Measurements from ENCODE around the gene TMEM247. TPM values are rescaled to one million over a fixed set of nuclear protein-coding genes. Genes with fewer than 3 reads are reported as not detected.

Gene TMEM247
- total RNA-seq, 1 donor from 2014 or later, result not detected

- DNase-seq (no peak), ATAC-seq (ENCODE audit: low read depth) (no peak)
- intact Hi-C loops (cut with micrococcal nuclease), result no loop called here
- Mint-ChIP-seq H3K27me3 (no peaks in the 10 kb centered on the region), H3K36me3 (ENCODE audit: low read depth) (no peaks in the 10 kb centered on the region), H3K4me1 (no peaks in the 10 kb centered on the region), H3K9me3 (no peaks in the 10 kb centered on the region), H3K4me3 (no peak overlapping the region), H3K27ac (no peak overlapping the region)
- TF ChIP-seq, protein P1, sequence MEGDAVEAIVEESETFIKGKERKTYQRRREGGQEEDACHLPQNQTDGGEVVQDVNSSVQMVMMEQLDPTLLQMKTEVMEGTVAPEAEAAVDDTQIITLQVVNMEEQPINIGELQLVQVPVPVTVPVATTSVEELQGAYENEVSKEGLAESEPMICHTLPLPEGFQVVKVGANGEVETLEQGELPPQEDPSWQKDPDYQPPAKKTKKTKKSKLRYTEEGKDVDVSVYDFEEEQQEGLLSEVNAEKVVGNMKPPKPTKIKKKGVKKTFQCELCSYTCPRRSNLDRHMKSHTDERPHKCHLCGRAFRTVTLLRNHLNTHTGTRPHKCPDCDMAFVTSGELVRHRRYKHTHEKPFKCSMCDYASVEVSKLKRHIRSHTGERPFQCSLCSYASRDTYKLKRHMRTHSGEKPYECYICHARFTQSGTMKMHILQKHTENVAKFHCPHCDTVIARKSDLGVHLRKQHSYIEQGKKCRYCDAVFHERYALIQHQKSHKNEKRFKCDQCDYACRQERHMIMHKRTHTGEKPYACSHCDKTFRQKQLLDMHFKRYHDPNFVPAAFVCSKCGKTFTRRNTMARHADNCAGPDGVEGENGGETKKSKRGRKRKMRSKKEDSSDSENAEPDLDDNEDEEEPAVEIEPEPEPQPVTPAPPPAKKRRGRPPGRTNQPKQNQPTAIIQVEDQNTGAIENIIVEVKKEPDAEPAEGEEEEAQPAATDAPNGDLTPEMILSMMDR (IDR thresholded peaks at IDR 0.05), result no peak
- ChIA-PET CTCF (no interaction called here), POLR2A (no interaction called here)
Measured at GRCh38 chr2:46508759-46509158, 29.4 kb downstream of the TMEM247 start.

DNA sequence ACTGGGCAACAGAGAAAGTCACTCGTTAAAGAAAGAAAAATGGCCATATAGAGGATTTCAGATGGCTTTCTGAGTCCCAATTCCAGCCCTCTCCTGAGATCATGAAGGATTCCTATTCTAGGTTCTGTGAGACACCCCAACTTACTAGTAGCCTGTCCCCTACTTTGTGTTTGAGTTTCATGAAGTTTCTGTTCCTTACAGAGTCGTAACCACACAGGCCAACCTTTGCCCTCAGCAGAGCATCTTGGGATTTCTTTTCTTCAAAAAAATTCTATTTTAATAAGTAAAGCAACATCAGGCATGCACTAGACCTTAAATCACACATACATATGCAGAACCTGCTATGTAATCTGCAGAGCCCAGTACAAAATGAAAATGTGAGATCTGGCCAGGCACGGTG lies 30.4 kb downstream of the TMEM247 start:
- H3K4me3 Mint-ChIP-seq, result no peak overlapping the region
- intact Hi-C loops (cut with micrococcal nuclease), result no loop called here
- TF ChIP-seq, protein P1 (IDR thresholded peaks at IDR 0.05), result no peak
- no peaks in the 10 kb centered on the region for H3K4me1 Mint-ChIP-seq
- H3K27ac Mint-ChIP-seq, result no peak overlapping the region
- H3K27me3 Mint-ChIP-seq, result no peaks in the 10 kb centered on the region
- peaks cover 6% of the 10 kb centered on the region for H3K9me3 Mint-ChIP-seq
- ChIA-PET POLR2A (no interaction called here), CTCF (no interaction called here)
- H3K36me3 Mint-ChIP-seq (ENCODE audit: low read depth), result peaks cover 5% of the 10 kb centered on the region
- no peak for DNase-seq
- ATAC-seq (ENCODE audit: low read depth), result no peak

- CTCF ChIA-PET, result no interaction called here
- H3K4me3 Mint-ChIP-seq, result no peak overlapping the region
Measured at GRCh38 chr2:46510598-46511177, 31.3 kb downstream of the TMEM247 start.

GRCh38 chr2:46512185-46512584 lies 32.8 kb downstream of the TMEM247 start:
- ChIA-PET POLR2A (no interaction called here), CTCF (no interaction called here)
- H3K27me3 Mint-ChIP-seq, result no peaks in the 10 kb centered on the region
- TF ChIP-seq, protein P1 (IDR thresholded peaks at IDR 0.05), result no peak
- peaks cover 14% of the 10 kb centered on the region for H3K36me3 Mint-ChIP-seq (ENCODE audit: low read depth)
- no peak for ATAC-seq (ENCODE audit: low read depth)
- intact Hi-C loops (cut with micrococcal nuclease), result no loop called here
- H3K9me3 Mint-ChIP-seq, result peaks cover 21% of the 10 kb centered on the region
- no peak for DNase-seq
- no peaks in the 10 kb centered on the region for H3K4me1 Mint-ChIP-seq
- H3K4me3 Mint-ChIP-seq, result no peak overlapping the region
- H3K27ac Mint-ChIP-seq, result no peak overlapping the region

More at GRCh38 chr2:46510598-46511177, 31.3 kb downstream of the TMEM247 start:
- POLR2A ChIA-PET, result interaction anchor here (0.7 kb wide), 1 partner anchor 303 kb away, joined by 4 read pairs; no protein-coding TSS in a partner anchor
- no peak overlapping the region for H3K27ac Mint-ChIP-seq
- H3K4me1 Mint-ChIP-seq, result no peaks in the 10 kb centered on the region
- no peaks in the 10 kb centered on the region for H3K27me3 Mint-ChIP-seq
- peaks cover 7% of the 10 kb centered on the region for H3K36me3 Mint-ChIP-seq (ENCODE audit: low read depth)
- no peak for DNase-seq
- H3K9me3 Mint-ChIP-seq, result peaks cover 11% of the 10 kb centered on the region
- ATAC-seq (ENCODE audit: low read depth), result no peak
- intact Hi-C loops (cut with micrococcal nuclease), result no loop called here
- TF ChIP-seq, protein P1 (IDR thresholded peaks at IDR 0.05), result no peak

- ATAC-seq (ENCODE audit: low read depth), result no peak
- Mint-ChIP-seq H3K4me1 (no peaks in the 10 kb centered on the region), H3K4me3 (no peak overlapping the region), H3K9me3 (peaks cover 21% of the 10 kb centered on the region), H3K27me3 (no peaks in the 10 kb centered on the region), H3K36me3 (ENCODE audit: low read depth) (peaks cover 14% of the 10 kb centered on the region), H3K27ac (no peak overlapping the region)
- TF ChIP-seq, protein P1 (IDR thresholded peaks at IDR 0.05), result no peak
- CTCF ChIA-PET, result interaction anchor here (1.0 kb wide), 1 partner anchor 48 kb away, joined by 3 read pairs; no protein-coding TSS in a partner anchor
- intact Hi-C loops (cut with micrococcal nuclease), result no loop called here
- POLR2A ChIA-PET, result no interaction called here
- DNase-seq, result no peak
Measured at GRCh38 chr2:46514738-46515137, 35.4 kb downstream of the TMEM247 start.

Measured in activated B cell treated with CpG ODN at 0.5 μM for 24 hours (primary cell).